Breast epithelium (tissue), 4 donors: ENCODE results near the gene AKT3. TPM values are rescaled to one million over a fixed set of nuclear protein-coding genes. Genes with fewer than 3 reads are reported as not detected.

Experiments
- DNase-seq, 2 donors: peaks; one replicate each; pipeline ENCODE4 v3.0.0-alpha.2; 2019; ENCODE audit warnings: low spot score in 2 of 2
- H3K27ac ChIP-seq, 2 donors: fragments of 200-600 bp; sonication (generic) in 1 of 2; one replicate each; pipeline ENCODE4 v1.5.1; 2016 to 2019; ENCODE audit warnings: mild to moderate bottlenecking in 1 of 2
- H3K27me3 ChIP-seq, 2 donors: fragments of 200-600 bp; sonication (generic) in 1 of 2; one replicate each; pipeline versions ENCODE4 v1.5.1 to v1.6.0; 2017 to 2019; ENCODE audit warnings: control low read depth in 1 of 2, mild to moderate bottlenecking in 1 of 2
- H3K36me3 ChIP-seq: fragments of 200-600 bp; one replicate; pipeline ENCODE4 v1.5.1; 2019
- H3K4me1 ChIP-seq, 2 donors: fragments of 200-600 bp; sonication (generic); one replicate each; pipeline ENCODE4 v1.5.1; 2016 to 2019; ENCODE audit warnings: control low read depth in 1 of 2
- H3K4me3 ChIP-seq, 3 donors: fragments of 200-600 bp; sonication (generic); 1 replicate in 2 of 3; 2 replicates in 1 of 3; pipeline ENCODE4 v1.5.1; 2016 to 2019; ENCODE audit warnings: mild to moderate bottlenecking in 3 of 3, moderate library complexity in 2 of 3
- H3K9me3 ChIP-seq, 2 donors: fragments of 200-600 bp; sonication (generic) in 1 of 2; one replicate each; pipeline ENCODE4 v1.5.1; 2016 to 2019; ENCODE audit warnings: control low read depth in 1 of 2
- POLR2A ChIP-seq: fragments of 450-650 bp; IDR thresholded peaks from one replicate; pipeline ENCODE4 v1.6.1; 2016; ENCODE audit warnings: antibody characterized with exemption, mild to moderate bottlenecking, moderate library complexity
- POLR2AphosphoS5 ChIP-seq, 3 donors: sonication (generic); formaldehyde crosslinking; IDR thresholded peaks; one replicate each; pipeline ENCODE4 v1.6.1; 2017; ENCODE audit warnings: antibody characterized with exemption in 3 of 3
- intact Hi-C: fragments of 100-400 bp; cut with DNase I; formaldehyde crosslinking; loops from one replicate; pipeline ENCODE4 v1.15.1; 2023; ENCODE audit warnings: low total_unique reads
- total RNA-seq, 3 donors: library from RNA; depleted of rRNA; stranded (reverse); fragments of >200 nt; gene quantifications; one replicate each; pipeline ENCODE4 v1.1.0, GENCODE V29; 2016
- TF ChIP-seq, protein P1 (sequence below), 3 donors: fragments of 450-650 bp; IDR thresholded peaks; one replicate each; pipeline ENCODE4 v1.5.1; 2016 to 2017; ENCODE audit warnings: antibody characterized with exemption in 3 of 3, mild to moderate bottlenecking in 3 of 3, moderate library complexity in 3 of 3

Gene AKT3
- total RNA-seq, 3 donors from 2014 or later: 49.6 to 58.7 (median 58.7) TPM

DNA sequence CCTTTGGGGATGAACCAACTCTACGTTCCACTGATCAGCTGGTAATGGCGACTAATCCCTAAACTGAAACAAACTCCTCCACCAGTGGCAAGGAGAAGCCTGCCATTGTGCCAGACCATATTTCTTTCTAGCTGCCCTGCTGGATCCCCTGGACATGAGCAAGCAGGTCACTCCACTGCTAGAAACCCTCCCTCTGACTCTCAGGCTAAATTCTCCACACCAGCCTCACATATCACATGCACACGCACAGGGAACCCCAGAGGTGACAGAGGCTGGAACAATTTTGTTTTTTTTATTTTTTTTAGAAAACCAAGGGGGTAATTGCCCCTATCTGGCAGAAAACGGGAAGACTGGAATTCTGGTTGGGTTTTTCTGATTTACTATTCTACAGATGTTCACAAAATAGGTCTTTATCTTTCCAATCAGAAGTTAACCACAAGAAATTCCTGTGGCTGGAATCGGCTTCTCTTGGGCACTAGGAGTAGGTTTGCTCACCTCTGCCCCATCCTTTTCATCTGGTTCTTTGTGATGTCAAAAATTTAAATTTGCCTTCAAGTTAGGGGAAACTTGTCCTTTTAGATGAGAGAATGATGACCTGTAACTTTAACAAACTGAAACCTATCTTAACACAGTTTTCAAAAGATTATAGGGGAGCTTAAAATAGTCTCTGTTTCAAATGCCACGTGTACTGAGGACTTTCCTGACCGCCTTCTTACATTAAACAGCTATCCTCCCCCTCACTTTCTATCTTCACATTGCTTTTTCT lies 336.1 kb downstream of the AKT3 start:
- intact Hi-C loops: no loop called here
- H3K27ac ChIP-seq: no peak overlapping the region
- H3K4me1 ChIP-seq: no peaks in the 10 kb centered on the region
- no peak for DNase-seq
- no peaks in the 10 kb centered on the region for H3K27me3 ChIP-seq
- H3K36me3 ChIP-seq: no peaks in the 10 kb centered on the region
- H3K9me3 ChIP-seq: peaks cover 4% of the 10 kb centered on the region in 2 donors
- H3K4me3 ChIP-seq: no peak overlapping the region
- TF ChIP-seq POLR2AphosphoS5 (IDR thresholded peaks at IDR 0.05): no peak
- TF ChIP-seq, protein P1, sequence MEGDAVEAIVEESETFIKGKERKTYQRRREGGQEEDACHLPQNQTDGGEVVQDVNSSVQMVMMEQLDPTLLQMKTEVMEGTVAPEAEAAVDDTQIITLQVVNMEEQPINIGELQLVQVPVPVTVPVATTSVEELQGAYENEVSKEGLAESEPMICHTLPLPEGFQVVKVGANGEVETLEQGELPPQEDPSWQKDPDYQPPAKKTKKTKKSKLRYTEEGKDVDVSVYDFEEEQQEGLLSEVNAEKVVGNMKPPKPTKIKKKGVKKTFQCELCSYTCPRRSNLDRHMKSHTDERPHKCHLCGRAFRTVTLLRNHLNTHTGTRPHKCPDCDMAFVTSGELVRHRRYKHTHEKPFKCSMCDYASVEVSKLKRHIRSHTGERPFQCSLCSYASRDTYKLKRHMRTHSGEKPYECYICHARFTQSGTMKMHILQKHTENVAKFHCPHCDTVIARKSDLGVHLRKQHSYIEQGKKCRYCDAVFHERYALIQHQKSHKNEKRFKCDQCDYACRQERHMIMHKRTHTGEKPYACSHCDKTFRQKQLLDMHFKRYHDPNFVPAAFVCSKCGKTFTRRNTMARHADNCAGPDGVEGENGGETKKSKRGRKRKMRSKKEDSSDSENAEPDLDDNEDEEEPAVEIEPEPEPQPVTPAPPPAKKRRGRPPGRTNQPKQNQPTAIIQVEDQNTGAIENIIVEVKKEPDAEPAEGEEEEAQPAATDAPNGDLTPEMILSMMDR (IDR thresholded peaks at IDR 0.05): no peak

DNA sequence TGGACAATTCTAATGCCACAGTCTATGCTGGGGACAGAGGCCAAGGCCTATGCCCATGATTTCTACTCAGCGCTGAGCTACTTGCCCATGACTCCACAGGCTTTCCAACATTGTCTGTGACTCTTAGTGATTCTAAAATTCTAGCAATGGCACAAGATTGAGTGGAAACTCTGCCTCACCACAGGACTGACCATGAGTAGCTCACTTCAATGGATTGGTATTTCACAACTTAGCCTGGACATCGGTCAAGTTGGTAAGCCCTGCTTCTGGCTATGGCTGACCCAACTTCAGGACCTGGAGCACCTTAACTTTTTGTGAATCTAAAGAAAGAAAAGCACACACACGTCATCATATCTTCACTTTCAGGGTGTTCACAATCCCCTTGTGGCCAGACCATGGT lies 339.1 kb downstream of the AKT3 start:
- H3K36me3 ChIP-seq: no peaks in the 10 kb centered on the region
- no peaks in the 10 kb centered on the region for H3K9me3 ChIP-seq
- TF ChIP-seq, protein P1 (IDR thresholded peaks at IDR 0.05): no peak
- TF ChIP-seq POLR2A: no peak
- TF ChIP-seq POLR2AphosphoS5 (IDR thresholded peaks at IDR 0.05): no peak
- no peaks in the 10 kb centered on the region for H3K27me3 ChIP-seq
- no peak for DNase-seq
- H3K27ac ChIP-seq: no peak overlapping the region
- H3K4me1 ChIP-seq: no peaks in the 10 kb centered on the region
- intact Hi-C loops: no loop called here
- no peak overlapping the region for H3K4me3 ChIP-seq

- no peak for TF ChIP-seq POLR2A
- no peak for TF ChIP-seq POLR2AphosphoS5 (IDR thresholded peaks at IDR 0.05)
- TF ChIP-seq, protein P1 (IDR thresholded peaks at IDR 0.05): no peak
- intact Hi-C loops: no loop called here
Measured at GRCh38 chr1:243508943-243509342, 341.1 kb downstream of the AKT3 start.

GRCh38 chr1:243508303-243508713 lies 341.7 kb downstream of the AKT3 start:
- Histone ChIP-seq H3K27ac (no peak overlapping the region), H3K4me1 (no peaks in the 10 kb centered on the region), H3K9me3 (no peaks in the 10 kb centered on the region), H3K4me3 (no peak overlapping the region), H3K27me3 (no peaks in the 10 kb centered on the region), H3K36me3 (no peaks in the 10 kb centered on the region)
- intact Hi-C loops: no loop called here
- TF ChIP-seq, protein P1 (IDR thresholded peaks at IDR 0.05): no peak
- no peak for TF ChIP-seq POLR2A
- no peak for TF ChIP-seq POLR2AphosphoS5 (IDR thresholded peaks at IDR 0.05)
- no peak for DNase-seq

More at GRCh38 chr1:243508943-243509342, 341.1 kb downstream of the AKT3 start:
- H3K36me3 ChIP-seq: no peaks in the 10 kb centered on the region
- no peak for DNase-seq
- H3K4me3 ChIP-seq: no peak overlapping the region
- H3K9me3 ChIP-seq: no peaks in the 10 kb centered on the region
- H3K27me3 ChIP-seq: no peaks in the 10 kb centered on the region
- H3K4me1 ChIP-seq: no peaks in the 10 kb centered on the region
- H3K27ac ChIP-seq: no peak overlapping the region

- intact Hi-C loops: no loop called here
- no peaks in the 10 kb centered on the region for H3K36me3 ChIP-seq
Measured at GRCh38 chr1:243507672-243508302, 342.3 kb downstream of the AKT3 start.

More at GRCh38 chr1:243507672-243508302, 342.3 kb downstream of the AKT3 start:
- DNase-seq: no peak
- H3K27me3 ChIP-seq: no peaks in the 10 kb centered on the region
- no peak overlapping the region for H3K27ac ChIP-seq
- no peaks in the 10 kb centered on the region for H3K4me1 ChIP-seq
- H3K9me3 ChIP-seq: no peaks in the 10 kb centered on the region
- no peak overlapping the region for H3K4me3 ChIP-seq
- TF ChIP-seq, protein P1 (IDR thresholded peaks at IDR 0.05): no peak
- TF ChIP-seq POLR2A: no peak
- TF ChIP-seq POLR2AphosphoS5 (IDR thresholded peaks at IDR 0.05): no peak
